Activated CD8-positive, alpha-beta T cell treated with anti-CD3 and anti-CD28 coated beads, Interleukin-2, amount 10 ng/mL, durations not matched to agents 7 days and 5 days (primary cell): ENCODE results near the gene ZNF385A. TPM values are rescaled to one million over a fixed set of nuclear protein-coding genes. Genes with fewer than 3 reads are reported as not detected.
"Not testable (repeated sequence)": the region's sequence is repeated elsewhere in the genome, so short reads cannot be mapped to it uniquely, and the experiment has no call there.

Experiments
- ATAC-seq: fragments of 150-1000 bp; cut with Tn5 transposase; one replicate; pipeline ENCODE4 v1.10.0; 2021; ENCODE audit warnings: moderate library complexity
- CTCF ChIA-PET: fragments of 350-600 bp; sonication (Branson Sonifier 250); formaldehyde crosslinking; loops from one replicate; lab custom pipeline; 2021; ENCODE audit warnings: antibody characterized with exemption; lab: Charles Lee
- POLR2A ChIA-PET: fragments of 350-600 bp; sonication (Branson Sonifier 250); formaldehyde crosslinking; loops from one replicate; lab custom pipeline; 2021; ENCODE audit warnings: antibody characterized with exemption; lab: Charles Lee
- DNase-seq: peaks from one replicate; pipeline ENCODE4 v3.0.0-alpha.2; 2020
- H3K27ac Mint-ChIP-seq: one replicate; pipeline ENCODE4 v1.8.0; 2021; ENCODE audit warnings: mild to moderate bottlenecking, mixed read lengths
- H3K27me3 Mint-ChIP-seq: one replicate; pipeline ENCODE4 v1.8.0; 2021; ENCODE audit warnings: low read depth, mixed read lengths
- H3K36me3 Mint-ChIP-seq: one replicate; pipeline ENCODE4 v1.8.0; 2021; ENCODE audit warnings: low read depth, mixed read lengths
- H3K4me1 Mint-ChIP-seq: one replicate; pipeline ENCODE4 v1.8.0; 2021; ENCODE audit warnings: low read depth, mixed read lengths
- H3K4me3 Mint-ChIP-seq: one replicate; pipeline ENCODE4 v1.8.0; 2021; ENCODE audit warnings: mild to moderate bottlenecking, mixed read lengths
- H3K9me3 Mint-ChIP-seq: one replicate; pipeline ENCODE4 v1.8.0; 2022; ENCODE audit warnings: mixed read lengths; ENCODE audit not compliant: insufficient read depth
- total RNA-seq, 2 experiments: library from RNA; stranded (reverse); gene quantifications; one replicate each; pipeline ENCODE4 v1.2.3, GENCODE V29; 2021

The ZNF385A gene
- total RNA-seq, 2 experiments from 2014 or later, result 0.55 to 0.74 TPM

DNA sequence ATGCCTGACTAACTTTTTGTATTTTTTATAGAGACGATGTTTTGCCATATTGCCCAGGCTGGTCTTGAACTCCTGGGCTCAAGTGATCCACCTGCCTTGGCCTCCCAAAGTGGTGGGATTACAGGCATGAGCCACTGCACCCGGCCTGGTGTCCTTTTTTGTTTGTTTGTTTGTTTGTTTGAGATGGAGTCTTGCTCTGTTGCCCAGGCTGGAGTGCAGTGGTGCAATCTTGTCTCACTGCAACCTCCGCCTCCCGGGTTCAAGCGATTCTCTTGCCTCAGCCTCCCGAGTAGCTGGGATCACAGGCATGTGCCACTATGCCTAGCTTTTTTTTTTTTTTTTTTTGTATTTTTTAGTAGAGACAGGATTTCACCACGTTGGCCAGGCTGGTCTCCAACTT is 30.3 kb downstream of the ZNF385A start:
- peaks cover 25% of the 10 kb centered on the region for H3K4me1 Mint-ChIP-seq
- ATAC-seq, H3K4me3 Mint-ChIP-seq, DNase-seq, POLR2A ChIA-PET, H3K9me3 Mint-ChIP-seq, H3K27ac Mint-ChIP-seq, H3K27me3 Mint-ChIP-seq: not testable (repeated sequence)
- H3K36me3 Mint-ChIP-seq, result peaks cover 31% of the 10 kb centered on the region
- CTCF ChIA-PET, result interaction anchor here (5.4 kb wide), 1 partner anchor 18 kb away, joined by 39 read pairs; no protein-coding TSS in a partner anchor

DNA sequence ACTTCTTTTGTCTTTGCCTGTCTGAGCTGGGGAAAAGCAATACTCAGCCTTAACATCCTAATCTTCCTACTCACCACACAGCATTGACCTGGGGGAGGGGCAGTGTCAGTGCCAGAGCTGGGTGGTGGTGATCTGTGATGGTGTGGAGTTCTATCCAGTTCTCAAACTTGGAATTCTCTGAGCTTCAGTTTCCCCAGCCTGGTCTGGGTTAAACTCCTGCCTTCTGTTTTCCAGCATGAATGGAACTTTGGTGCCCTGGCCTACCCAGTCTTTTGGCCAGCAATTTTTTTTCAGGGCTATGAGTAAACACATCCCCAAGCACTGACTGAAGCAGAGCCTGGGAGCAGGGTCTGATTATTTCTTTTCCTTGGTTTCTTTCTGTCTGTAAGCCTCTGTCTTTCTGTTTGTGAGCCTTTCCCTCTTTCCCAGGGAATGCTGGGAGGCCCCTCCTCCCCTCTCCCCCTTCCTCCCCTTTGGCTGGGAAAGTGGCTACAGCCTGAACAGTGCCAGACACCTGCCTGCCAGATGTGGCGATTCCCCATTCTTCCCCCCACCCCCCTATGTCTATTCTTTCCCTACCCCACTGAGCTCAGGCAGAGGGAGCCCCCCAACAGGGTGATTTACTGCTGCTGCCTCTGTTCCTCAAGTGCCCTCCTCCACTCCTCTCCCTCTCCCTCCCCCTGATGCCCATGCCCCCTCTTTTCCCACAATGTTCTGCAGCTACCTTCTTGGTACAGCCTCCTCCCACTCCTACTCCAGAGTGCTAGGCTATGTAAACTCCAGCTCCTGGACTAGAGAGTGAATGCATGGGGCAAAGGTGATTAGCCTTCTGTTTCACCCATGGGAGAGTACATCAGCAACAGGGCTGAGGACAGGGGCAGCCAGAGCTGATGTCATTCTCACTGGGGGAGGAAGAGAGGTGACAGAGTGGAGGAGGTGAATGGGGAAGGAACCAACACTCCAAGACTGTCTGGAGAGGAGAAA is 31.4 kb downstream of the ZNF385A start:
- Mint-ChIP-seq H3K4me1 (peaks cover 25% of the 10 kb centered on the region), H3K4me3 (no peak overlapping the region), H3K36me3 (peaks cover 35% of the 10 kb centered on the region), H3K27me3 (no peaks in the 10 kb centered on the region), H3K27ac (peak overlapping the region; percentile 35), H3K9me3 (no peaks in the 10 kb centered on the region)
- CTCF ChIA-PET, result interaction anchor here (0.8 to 5.4 kb wide), 10 partner anchors 8 to 115 kb away, joined by 3 to 39 read pairs (median 5); partner anchors contain the start of gene COPZ1
- DNase-seq (no peak), ATAC-seq (no peak)
- POLR2A ChIA-PET, result interaction anchor here (0.6 to 0.8 kb wide), 3 partner anchors 9 to 137 kb away, joined by 3 read pairs; no protein-coding TSS in a partner anchor

- no peaks in the 10 kb centered on the region for H3K9me3 Mint-ChIP-seq
- H3K27ac Mint-ChIP-seq, result no peak overlapping the region
- peaks cover 22% of the 10 kb centered on the region for H3K4me1 Mint-ChIP-seq
- no peaks in the 10 kb centered on the region for H3K27me3 Mint-ChIP-seq
- H3K36me3 Mint-ChIP-seq, result peaks cover 45% of the 10 kb centered on the region
- peak; percentile 62 for ATAC-seq
- peak overlapping the region; percentile 26 for H3K4me3 Mint-ChIP-seq
- DNase-seq, result peak; percentile 32
- POLR2A ChIA-PET, result interaction anchor here (0.7 to 0.8 kb wide), 2 partner anchors 10 to 136 kb away, joined by 3 read pairs; no protein-coding TSS in a partner anchor
- CTCF ChIA-PET, result interaction anchor here (0.8 to 5.4 kb wide), 11 partner anchors 8 to 113 kb away, joined by 3 to 39 read pairs (median 4); partner anchors contain the start of gene COPZ1
These were observed 32.5 kb downstream of the ZNF385A start for GRCh38 chr12:54352022-54352531.

DNA sequence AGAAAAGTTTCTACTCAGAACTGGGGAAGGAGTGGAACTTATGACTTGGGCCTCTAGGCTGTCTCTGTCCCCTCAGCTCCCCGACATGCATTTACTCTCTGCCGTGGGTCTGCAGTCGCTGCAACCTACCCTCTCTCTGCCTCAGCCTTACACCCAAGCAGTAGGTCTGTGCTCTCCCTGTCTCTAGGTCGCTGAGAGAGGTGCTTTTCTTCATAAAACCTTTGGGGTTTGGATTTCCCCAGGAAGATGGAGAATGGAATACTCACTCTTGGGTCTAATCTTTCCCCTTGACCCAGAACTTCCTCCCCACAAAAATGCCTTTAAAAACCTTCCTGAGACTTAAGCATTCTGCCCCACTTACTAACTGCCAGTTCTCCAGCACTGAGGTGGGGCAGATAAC is 33.2 kb downstream of the ZNF385A start:
- H3K9me3 Mint-ChIP-seq, result no peaks in the 10 kb centered on the region
- peaks cover 48% of the 10 kb centered on the region for H3K36me3 Mint-ChIP-seq
- ATAC-seq, result no peak
- no peak overlapping the region for H3K4me3 Mint-ChIP-seq
- no peak for DNase-seq
- CTCF ChIA-PET, result interaction anchor here (1.1 to 5.4 kb wide), 6 partner anchors 10 to 68 kb away, joined by 3 to 39 read pairs (median 4); partner anchors contain the start of gene COPZ1
- H3K4me1 Mint-ChIP-seq, result peaks cover 17% of the 10 kb centered on the region
- no peaks in the 10 kb centered on the region for H3K27me3 Mint-ChIP-seq
- POLR2A ChIA-PET, result interaction anchor here (0.6 to 1.0 kb wide), 2 partner anchors 64 to 92 kb away, joined by 3 to 4 read pairs; no protein-coding TSS in a partner anchor
- no peak overlapping the region for H3K27ac Mint-ChIP-seq

GRCh38 chr12:54350743-54351142 is 33.8 kb downstream of the ZNF385A start:
- H3K9me3 Mint-ChIP-seq, result no peaks in the 10 kb centered on the region
- CTCF ChIA-PET, result interaction anchor here (0.7 to 5.4 kb wide), 6 partner anchors 9 to 57 kb away, joined by 3 to 39 read pairs (median 4); partner anchors contain the start of gene COPZ1

GRCh38 chr12:54349679-54350078 is 34.9 kb downstream of the ZNF385A start:
- Mint-ChIP-seq H3K27me3 (no peaks in the 10 kb centered on the region), H3K36me3 (peaks cover 56% of the 10 kb centered on the region), H3K4me3 (no peak overlapping the region), H3K27ac (no peak overlapping the region), H3K9me3 (no peaks in the 10 kb centered on the region), H3K4me1 (peaks cover 19% of the 10 kb centered on the region)
- DNase-seq (no peak), ATAC-seq (no peak)
- ChIA-PET CTCF (interaction anchor here (1.8 to 5.4 kb wide), 2 partner anchors 13 to 56 kb away, joined by 5 to 39 read pairs; no protein-coding TSS in a partner anchor), POLR2A (no interaction called here)

More at GRCh38 chr12:54350743-54351142, 33.8 kb downstream of the ZNF385A start:
- Mint-ChIP-seq H3K4me1 (peaks cover 17% of the 10 kb centered on the region), H3K36me3 (peaks cover 48% of the 10 kb centered on the region), H3K27ac (no peak overlapping the region), H3K27me3 (no peaks in the 10 kb centered on the region), H3K4me3 (no peak overlapping the region)
- no peak for DNase-seq
- ATAC-seq, result no peak
- POLR2A ChIA-PET, result interaction anchor here (0.6 to 1.0 kb wide), 2 partner anchors 63 to 92 kb away, joined by 3 to 4 read pairs; no protein-coding TSS in a partner anchor

DNA sequence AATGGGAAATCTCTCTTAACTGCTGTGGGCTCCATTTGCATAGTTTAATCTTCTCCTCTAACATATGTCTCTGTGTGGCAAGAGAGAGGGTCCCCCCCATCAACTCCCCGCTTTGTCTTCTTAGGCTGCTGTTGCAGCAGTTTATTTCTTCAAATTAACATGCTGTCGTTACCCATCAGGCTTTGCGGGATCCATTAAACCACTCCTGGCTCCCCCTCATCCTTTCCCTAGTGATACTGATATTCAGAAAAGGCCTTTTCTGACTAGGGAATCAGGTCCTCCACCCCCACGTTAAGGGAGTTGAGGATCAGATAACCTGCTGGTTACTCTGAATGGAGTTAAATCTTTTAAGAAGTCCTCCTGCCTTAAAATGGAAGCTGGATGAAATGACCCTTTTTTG is 35.5 kb downstream of the ZNF385A start:
- ChIA-PET CTCF (interaction anchor here (0.8 to 5.4 kb wide), 2 partner anchors 13 to 134 kb away, joined by 3 to 39 read pairs; no protein-coding TSS in a partner anchor), POLR2A (no interaction called here)
- Mint-ChIP-seq H3K36me3 (peaks cover 58% of the 10 kb centered on the region), H3K4me1 (peaks cover 19% of the 10 kb centered on the region), H3K27ac (no peak overlapping the region), H3K27me3 (no peaks in the 10 kb centered on the region), H3K4me3 (no peak overlapping the region), H3K9me3 (no peaks in the 10 kb centered on the region)
- ATAC-seq, result no peak
- no peak for DNase-seq

DNA sequence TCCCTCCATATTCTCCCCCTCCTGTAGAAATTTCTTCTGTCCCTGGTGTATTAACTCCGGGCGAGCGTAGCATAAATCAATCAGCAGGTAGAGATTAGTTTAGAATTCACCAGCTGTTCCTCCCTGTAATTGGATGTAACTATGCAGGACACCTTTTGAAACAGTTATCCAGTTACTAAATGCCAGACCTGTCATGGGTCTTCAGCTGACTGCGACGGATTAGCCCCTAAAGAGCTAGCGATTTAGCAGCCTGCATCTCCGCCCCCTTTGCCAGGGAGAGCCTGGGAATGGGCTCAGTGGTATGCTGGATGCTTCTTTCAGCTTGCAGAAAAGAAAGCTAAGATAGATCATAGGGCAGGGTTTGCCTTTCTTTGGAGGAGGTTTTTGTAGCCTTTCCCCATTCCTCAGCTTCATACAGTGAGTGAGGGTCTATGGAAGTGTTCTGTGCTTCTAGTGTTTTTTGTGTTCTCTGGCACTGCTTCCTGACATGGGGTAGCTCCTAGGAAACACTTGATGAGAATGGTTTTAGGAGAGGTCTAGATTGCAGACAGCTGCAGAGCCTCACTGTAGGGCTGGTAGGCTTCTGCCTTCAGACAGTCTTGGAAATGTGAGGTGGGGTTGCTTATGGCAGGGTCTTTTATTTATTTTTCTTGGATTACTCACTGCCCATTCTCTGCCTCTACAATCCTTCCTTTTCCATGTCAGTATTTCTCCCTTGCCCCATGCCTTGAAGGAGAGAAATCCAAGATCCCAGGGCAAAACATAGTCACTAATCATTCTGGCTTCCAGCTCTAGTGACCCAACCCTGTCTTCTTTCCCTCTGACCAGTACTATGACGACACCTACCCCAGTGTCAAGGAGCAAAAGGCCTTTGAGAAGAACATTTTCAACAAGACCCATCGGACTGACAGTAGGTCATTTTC is 42.9 kb downstream of the ZNF385A start:
- H3K27me3 Mint-ChIP-seq, result no peaks in the 10 kb centered on the region
- POLR2A ChIA-PET, result interaction anchor here (1.0 to 1.2 kb wide), 2 partner anchors 16 to 61 kb away, joined by 3 to 4 read pairs; partner anchors contain the start of gene HNRNPA1
- no peak for DNase-seq
- no peak overlapping the region for H3K4me3 Mint-ChIP-seq
- peaks cover 2% of the 10 kb centered on the region for H3K4me1 Mint-ChIP-seq
- H3K27ac Mint-ChIP-seq, result no peak overlapping the region
- no peaks in the 10 kb centered on the region for H3K9me3 Mint-ChIP-seq
- CTCF ChIA-PET, result interaction anchor here (0.7 to 2.2 kb wide), 7 partner anchors 10 to 58 kb away, joined by 3 to 11 read pairs (median 3); partner anchors contain the start of gene COPZ1
- ATAC-seq, result no peak
- peaks cover 37% of the 10 kb centered on the region for H3K36me3 Mint-ChIP-seq

DNA sequence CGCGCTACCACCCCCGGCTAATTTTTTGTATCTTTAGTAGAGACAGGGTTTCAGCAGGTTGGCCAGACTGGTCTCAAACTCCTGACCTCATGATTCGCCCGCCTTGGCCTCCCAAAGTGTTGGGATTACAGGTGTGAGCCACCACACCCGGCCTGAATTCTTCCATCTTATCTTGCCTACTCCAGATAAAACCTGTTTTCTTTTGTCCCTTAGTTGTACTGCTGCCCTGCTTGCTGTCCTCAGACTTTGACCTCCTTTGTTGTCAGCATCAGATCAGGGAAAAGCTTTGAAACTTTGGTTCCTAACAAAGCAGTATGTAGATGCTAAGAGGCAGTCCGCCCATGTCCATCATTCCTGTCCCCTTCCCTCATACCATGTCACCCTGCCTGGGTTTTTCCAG is 43.7 kb downstream of the ZNF385A start:
- DNase-seq, result no peak
- Mint-ChIP-seq H3K9me3 (no peaks in the 10 kb centered on the region), H3K4me1 (peaks cover 2% of the 10 kb centered on the region), H3K27me3 (no peaks in the 10 kb centered on the region), H3K36me3 (peaks cover 37% of the 10 kb centered on the region), H3K27ac (no peak overlapping the region), H3K4me3 (no peak overlapping the region)
- CTCF ChIA-PET, result interaction anchor here (0.7 to 1.7 kb wide), 5 partner anchors 10 to 38 kb away, joined by 3 to 10 read pairs (median 3); partner anchors contain the start of gene COPZ1
- POLR2A ChIA-PET, result interaction anchor here (1.0 to 1.2 kb wide), 2 partner anchors 17 to 60 kb away, joined by 3 to 4 read pairs; partner anchors contain the start of gene HNRNPA1
- ATAC-seq, result no peak

DNA sequence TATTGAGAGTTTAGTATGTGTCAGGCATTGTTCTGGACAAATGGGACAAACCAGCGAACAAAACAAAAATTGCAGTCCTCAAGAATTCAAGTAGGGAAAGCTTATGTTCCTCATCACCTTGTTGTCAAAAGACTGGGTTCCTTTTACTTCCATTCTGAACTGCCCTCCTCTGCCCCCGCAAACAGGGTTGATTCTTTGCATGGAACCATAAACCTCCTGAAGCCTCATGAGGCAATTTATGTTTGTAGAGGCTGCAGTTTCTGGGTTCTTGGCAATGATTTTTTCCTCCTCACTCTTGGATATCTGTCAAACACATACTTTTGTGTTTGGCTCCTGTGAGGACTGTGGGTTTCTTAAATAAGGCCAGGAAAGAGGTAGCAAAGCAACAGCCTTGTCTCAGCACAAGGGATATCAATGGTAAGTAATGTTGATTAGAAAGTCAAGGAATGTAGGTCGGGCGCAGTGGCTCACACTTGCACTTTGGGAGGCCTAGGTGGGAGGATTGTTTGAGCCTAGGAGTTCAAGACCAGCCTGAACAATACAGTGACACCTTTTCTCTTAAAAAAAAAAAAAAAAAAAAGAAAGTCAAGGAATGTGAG is 45.7 kb downstream of the ZNF385A start:
- CTCF ChIA-PET, result interaction anchor here (1.6 to 7.4 kb wide), 7 partner anchors 13 to 131 kb away, joined by 3 to 105 read pairs (median 39); partner anchors contain the start of genes COPZ1 and NFE2
- Mint-ChIP-seq H3K4me1 (peaks cover under 1% of the 10 kb centered on the region), H3K27ac (no peak overlapping the region), H3K36me3 (peaks cover 26% of the 10 kb centered on the region), H3K27me3 (no peaks in the 10 kb centered on the region), H3K9me3 (no peaks in the 10 kb centered on the region), H3K4me3 (no peak overlapping the region)
- no peak for ATAC-seq
- DNase-seq, result no peak
- POLR2A ChIA-PET, result interaction anchor here (0.5 kb wide), 1 partner anchor 74 kb away, joined by 3 read pairs; no protein-coding TSS in a partner anchor
